Epithelial cell of esophagus (primary cell): Measurements from ENCODE around the gene IL16.
"Not testable (repeated sequence)": the region's sequence is repeated elsewhere in the genome, so short reads cannot be mapped to it uniquely, and the experiment has no call there.

ENCODE experiments used
- DNase-seq: peaks from one replicate; pipeline ENCODE4 v3.0.0; 2010; ENCODE audit warnings: low read depth
- H3K4me3 ChIP-seq: 2 replicates; pipeline ENCODE4 v1.5.1; 2011; ENCODE audit warnings: mild to moderate bottlenecking, low read length, control low read depth
- TF ChIP-seq, protein P1 (sequence below): IDR thresholded peaks from 2 replicates; pipeline ENCODE4 v1.5.1; 2011; ENCODE audit warnings: low read depth, mild to moderate bottlenecking, low read length, control low read depth, inconsistent platforms; ENCODE audit not compliant: insufficient read depth; ENCODE audit errors: missing control alignments

IL16 gene

DNA sequence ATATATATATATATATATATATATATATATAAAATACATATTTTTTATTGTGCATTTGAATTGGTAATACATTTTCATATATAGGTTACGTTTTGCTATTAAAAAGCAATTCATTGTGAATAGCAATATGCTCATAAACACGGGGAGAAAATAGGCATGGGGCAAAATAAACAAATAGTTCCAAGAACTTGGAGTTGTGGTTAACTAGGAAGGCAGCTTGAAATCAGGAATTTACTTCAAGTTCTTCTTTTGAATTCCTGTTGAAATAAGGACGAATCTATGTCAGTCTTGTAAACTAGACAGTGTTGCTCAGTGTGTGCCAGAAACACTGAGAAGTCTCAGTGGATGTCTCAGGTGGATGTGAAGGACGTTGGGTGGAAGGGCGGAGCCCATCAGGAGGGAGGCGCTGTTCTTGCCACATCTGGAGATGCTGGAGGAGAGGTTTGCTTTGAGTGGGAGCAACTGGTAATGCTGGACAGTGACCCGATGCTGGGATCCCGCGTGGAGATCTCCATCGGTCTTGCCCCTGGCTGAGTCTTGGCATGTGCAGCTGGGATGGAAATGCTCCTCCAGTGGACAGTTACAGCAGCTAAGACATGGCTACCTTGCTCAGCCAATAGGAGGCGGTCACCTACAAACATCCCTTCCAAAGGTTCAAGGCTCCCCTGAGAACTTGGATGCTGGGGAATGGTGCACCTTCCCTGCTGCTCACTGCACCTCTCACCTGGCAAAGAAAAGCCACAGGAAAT is 2.5 kb downstream of the IL16 start:
- H3K4me3 ChIP-seq: no peak overlapping the region
- TF ChIP-seq, protein P1, sequence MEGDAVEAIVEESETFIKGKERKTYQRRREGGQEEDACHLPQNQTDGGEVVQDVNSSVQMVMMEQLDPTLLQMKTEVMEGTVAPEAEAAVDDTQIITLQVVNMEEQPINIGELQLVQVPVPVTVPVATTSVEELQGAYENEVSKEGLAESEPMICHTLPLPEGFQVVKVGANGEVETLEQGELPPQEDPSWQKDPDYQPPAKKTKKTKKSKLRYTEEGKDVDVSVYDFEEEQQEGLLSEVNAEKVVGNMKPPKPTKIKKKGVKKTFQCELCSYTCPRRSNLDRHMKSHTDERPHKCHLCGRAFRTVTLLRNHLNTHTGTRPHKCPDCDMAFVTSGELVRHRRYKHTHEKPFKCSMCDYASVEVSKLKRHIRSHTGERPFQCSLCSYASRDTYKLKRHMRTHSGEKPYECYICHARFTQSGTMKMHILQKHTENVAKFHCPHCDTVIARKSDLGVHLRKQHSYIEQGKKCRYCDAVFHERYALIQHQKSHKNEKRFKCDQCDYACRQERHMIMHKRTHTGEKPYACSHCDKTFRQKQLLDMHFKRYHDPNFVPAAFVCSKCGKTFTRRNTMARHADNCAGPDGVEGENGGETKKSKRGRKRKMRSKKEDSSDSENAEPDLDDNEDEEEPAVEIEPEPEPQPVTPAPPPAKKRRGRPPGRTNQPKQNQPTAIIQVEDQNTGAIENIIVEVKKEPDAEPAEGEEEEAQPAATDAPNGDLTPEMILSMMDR: no peak
- DNase-seq: no peak

DNA sequence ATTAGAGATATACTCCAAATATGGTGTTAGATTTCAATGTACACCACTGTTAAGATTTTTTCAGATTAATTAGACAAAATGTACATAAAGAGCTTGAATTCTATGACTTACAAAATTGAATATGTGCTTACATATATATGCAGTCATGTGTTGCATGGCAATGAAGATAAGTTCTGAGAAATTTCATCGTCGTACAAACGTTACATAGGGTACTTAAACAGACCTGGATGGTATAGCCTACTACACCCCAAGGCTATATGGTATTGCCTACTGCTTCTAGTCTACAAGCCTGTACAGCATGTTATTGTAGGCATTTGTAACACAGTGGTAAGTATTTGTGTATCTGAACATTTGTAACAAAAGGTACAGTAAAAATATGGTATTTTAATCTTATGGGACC is 9.3 kb downstream of the IL16 start:
- no peak overlapping the region for H3K4me3 ChIP-seq
- TF ChIP-seq, protein P1: no peak
- DNase-seq: no peak

DNA sequence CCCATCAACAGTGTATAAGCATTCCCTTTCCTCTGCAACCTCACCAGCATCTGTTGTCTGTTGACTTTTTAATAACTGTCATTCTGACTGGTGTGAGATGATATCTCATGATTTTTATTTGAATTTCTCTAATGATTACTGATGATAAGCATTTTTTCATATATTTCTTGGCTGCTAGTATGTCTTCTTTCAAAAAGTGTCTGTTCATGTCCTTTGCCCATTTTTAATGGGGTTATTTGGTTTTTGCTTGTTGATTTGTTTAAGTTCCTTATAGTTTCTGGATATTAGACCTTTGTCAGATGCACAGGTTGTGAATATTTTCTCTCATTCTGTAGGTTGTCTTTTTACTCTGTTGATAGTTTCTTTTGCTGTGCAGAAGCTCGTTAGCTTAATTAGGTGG is 11.3 kb downstream of the IL16 start:
- H3K4me3 ChIP-seq, DNase-seq: not testable (repeated sequence)

DNA sequence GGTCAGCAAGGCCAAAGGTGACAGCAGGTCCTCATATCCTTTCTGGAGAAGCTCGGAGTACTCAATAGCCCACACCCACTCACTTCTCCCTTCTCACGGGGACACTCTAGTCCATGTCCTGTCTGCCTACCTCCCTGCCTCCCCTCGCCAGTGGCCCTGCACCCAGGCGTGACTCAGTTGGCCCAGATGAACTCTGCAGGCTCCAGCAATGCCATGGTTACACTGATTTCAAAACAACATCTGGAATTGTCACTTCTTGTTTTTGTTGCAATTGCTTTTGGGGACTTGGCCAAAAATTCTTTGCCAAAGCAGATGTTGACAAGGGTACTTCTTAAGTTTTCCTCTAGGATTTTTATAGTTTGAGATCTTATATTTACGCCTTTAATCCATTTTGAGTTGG is 13.0 kb downstream of the IL16 start:
- no peak for DNase-seq
- H3K4me3 ChIP-seq: no peak overlapping the region
- TF ChIP-seq, protein P1: no peak

DNA sequence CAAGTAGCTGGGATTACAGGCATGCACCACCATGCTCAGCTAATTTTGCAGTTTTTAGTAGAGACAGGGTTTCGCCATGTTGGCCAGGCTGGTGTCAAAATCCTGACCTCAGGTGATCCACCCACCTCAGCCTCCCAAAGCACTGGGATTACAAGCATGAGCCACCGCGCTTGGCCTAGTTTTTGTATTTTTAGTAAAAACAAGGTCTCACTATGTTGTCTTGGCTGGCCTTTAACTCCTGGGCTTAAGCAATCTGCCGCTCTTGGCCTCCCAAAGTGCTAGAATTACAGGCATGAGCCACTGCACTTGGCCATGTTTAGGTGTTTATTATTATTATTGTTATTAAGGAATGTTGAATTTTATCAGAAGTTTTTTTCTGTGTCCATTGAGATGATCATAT is 14.7 kb downstream of the IL16 start:
- no peak for DNase-seq
- TF ChIP-seq, protein P1: no peak
- no peak overlapping the region for H3K4me3 ChIP-seq

DNA sequence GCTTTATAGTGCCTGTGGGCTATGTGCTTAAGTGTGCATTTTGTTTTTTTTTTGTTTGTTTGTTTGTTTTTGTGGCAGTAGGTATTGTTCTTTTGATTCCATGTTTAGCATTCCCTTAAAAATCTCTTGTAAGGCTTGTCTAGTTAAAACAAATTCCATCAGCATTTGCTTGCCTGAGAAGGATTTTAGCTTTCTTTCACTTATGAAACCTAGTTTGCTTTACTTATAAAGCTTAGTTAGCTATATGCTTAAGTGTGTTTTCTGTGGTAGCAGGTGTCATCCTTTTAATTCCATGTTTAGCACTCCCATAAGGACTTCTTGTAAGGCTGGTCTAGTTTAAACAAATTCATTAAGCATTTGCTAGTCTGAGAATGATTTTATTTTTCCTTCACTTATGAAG is 17.3 kb downstream of the IL16 start:
- DNase-seq: no peak
- TF ChIP-seq, protein P1: no peak
- no peak overlapping the region for H3K4me3 ChIP-seq

DNA sequence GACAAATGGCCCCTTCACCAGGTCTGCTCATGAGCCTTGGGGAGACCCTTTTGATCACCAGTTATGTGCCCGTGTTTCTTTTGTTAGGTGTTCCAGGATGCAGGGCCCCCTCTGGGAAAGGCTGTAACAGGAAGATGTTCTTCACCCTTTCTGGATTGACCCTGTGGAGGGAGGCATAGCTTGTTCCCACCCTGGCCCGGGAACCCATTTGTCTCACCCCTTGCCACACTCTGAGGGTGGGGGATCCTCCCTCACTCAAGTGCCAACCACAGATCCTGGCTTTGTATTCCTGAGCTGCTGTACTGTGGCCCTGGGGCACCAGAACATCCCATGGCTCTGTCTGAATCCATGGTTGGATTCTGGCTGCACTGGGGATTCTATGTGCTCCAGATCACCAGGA is 18.9 kb downstream of the IL16 start:
- no peak overlapping the region for H3K4me3 ChIP-seq
- DNase-seq: no peak
- TF ChIP-seq, protein P1: no peak
